Kidney (tissue), 14 donors: ENCODE results near the gene C10orf120. TPM values are rescaled to one million over a fixed set of nuclear protein-coding genes. Genes with fewer than 3 reads are reported as not detected.

Source experiments
- DNase-seq, 5 donors: peaks; one replicate each; pipeline ENCODE4 v3.0.0-alpha.2; 2013 to 2020
- FAIRE-seq: peaks from 2 replicates; lab custom pipeline; 2012; peaks lifted over from hg19 to GRCh38; lab: Jason Lieb, UNC
- H3K27ac ChIP-seq, 2 donors: one replicate each; pipeline ENCODE4 v1.7.0; 2013; ENCODE audit warnings: low read depth in 2 of 2, low read length in 2 of 2, inconsistent platforms in 1 of 2
- H3K27me3 ChIP-seq: one replicate; pipeline ENCODE4 v1.7.1; 2013; ENCODE audit warnings: low read length, inconsistent platforms; ENCODE audit not compliant: control insufficient read depth, insufficient read depth
- H3K36me3 ChIP-seq, 3 donors: one replicate each; pipeline versions ENCODE4 v1.7.0 to v1.7.1; 2013; ENCODE audit warnings: low read length in 3 of 3, control low read depth in 1 of 3, inconsistent platforms in 1 of 3; ENCODE audit not compliant: insufficient read depth in 3 of 3, control insufficient read depth in 2 of 3
- H3K4me1 ChIP-seq, 3 donors: one replicate each; pipeline versions ENCODE4 v1.7.0 to v1.7.1; 2013; ENCODE audit warnings: low read length in 3 of 3, inconsistent platforms in 1 of 3, low read depth in 1 of 3; ENCODE audit not compliant: control insufficient read depth in 2 of 3, insufficient read depth in 2 of 3
- H3K4me3 ChIP-seq, 3 donors: one replicate each; pipeline versions ENCODE4 v1.7.0 to v1.8.1; 2013; ENCODE audit warnings: low read length in 3 of 3, control low read depth in 1 of 3, inconsistent platforms in 1 of 3
- H3K9ac ChIP-seq, 3 donors: one replicate each; pipeline versions ENCODE4 v1.7.0 to v1.7.1; 2013; ENCODE audit warnings: low read length in 3 of 3, control low read depth in 1 of 3, inconsistent platforms in 1 of 3
- H3K9me3 ChIP-seq, 3 donors: one replicate each; pipeline versions ENCODE4 v1.7.0 to v1.7.1; 2013; ENCODE audit warnings: low read length in 3 of 3, control low read depth in 1 of 3, inconsistent platforms in 1 of 3; ENCODE audit not compliant: control insufficient read depth in 2 of 3, insufficient read depth in 1 of 3
- CTCF ChIP-seq: IDR thresholded peaks from 3 replicates; pipeline ENCODE4 v1.5.1; 2012; ENCODE audit warnings: mild to moderate bottlenecking, moderate library complexity, borderline replicate concordance; ENCODE audit not compliant: insufficient read depth; ENCODE audit errors: extremely low read depth
- intact Hi-C: fragments of 100-400 bp; cut with DNase I; formaldehyde crosslinking; loops from one replicate; pipeline ENCODE4 v1.11.1; 2022
- polyA plus RNA-seq: library from polyadenylated mRNA; stranded (reverse); fragments of 350-450 nt; fragmentation: Illumina TruSeq; extraction: RNeasy Lipid Tissue Mini Kit (QIAGEN cat#74804); gene quantifications from one replicate; pipeline ENCODE4 v1.2.3, GENCODE V29; 2014; ENCODE audit warnings: low read depth, low replicate concordance; ENCODE audit not compliant: insufficient read depth
- total RNA-seq: library from RNA; stranded (reverse); fragmentation: NEBNext Ultra II Directional; extraction: Animal tissue kit (Norgen Biotek cat#: 25700); gene quantifications from one replicate; pipeline ENCODE4 v1.2.1, GENCODE V29; 2021
- donor health status: control.
- donor health status: control.
- donor health status: control.
- donor health status: control.
- donor health status: control.
- donor health status: DM: yes; HTN: yes; CAD: no.
- donor health status: Normal renal cell carcinoma (clear cell type).

The C10orf120 gene
- total and polyA plus RNA-seq, 2 donors from 2014 or later, result not detected

DNA sequence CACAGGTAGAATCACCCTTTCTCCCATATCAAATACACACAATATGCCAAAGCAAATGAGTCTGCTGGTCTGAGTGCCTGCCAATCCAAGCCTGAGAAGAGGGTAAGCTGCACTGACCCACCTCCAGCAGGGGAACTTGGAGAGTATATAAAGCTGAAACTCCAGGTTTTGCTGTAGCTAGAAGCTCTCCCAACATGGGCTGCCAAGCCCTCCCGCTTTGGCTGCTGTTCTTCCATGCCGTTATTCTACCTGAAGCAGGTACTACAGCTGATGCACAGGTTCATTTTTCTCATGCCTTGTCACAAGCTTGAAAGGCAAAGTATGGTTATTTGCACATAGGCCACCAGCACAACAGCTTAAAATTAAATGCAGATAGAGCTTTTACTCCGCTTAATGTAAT is 21.5 kb upstream of the C10orf120 start:
- no peak for DNase-seq
- Histone ChIP-seq H3K4me1 (no peaks in the 10 kb centered on the region), H3K4me3 (no peak overlapping the region), H3K9me3 (no peaks in the 10 kb centered on the region), H3K27me3 (no peaks in the 10 kb centered on the region), H3K9ac (no peak overlapping the region), H3K27ac (no peak overlapping the region), H3K36me3 (no peaks in the 10 kb centered on the region)
- TF ChIP-seq CTCF, result no peak
- intact Hi-C loops, result no loop called here
- FAIRE-seq, result no peak

DNA sequence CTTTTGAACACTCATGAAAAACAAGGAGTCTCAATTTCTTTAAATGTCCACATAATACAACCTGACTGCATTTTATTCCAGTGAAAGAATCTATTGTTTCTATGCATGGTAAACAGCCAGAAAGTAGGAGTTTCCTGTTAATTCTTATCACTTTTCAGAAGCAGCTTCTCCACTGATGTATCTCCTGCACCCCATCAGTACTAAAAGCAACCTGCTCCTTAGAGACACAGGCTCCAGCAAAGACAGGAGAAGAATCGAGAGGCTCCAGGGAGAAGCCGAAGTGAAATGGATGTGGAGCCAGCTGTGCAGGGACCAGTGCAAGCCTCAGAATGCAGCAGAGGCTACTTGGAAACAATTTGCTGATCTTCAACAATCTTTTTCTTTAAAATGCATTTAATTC is 16.4 kb upstream of the C10orf120 start:
- H3K27ac ChIP-seq, result no peak overlapping the region
- no peak overlapping the region for H3K4me3 ChIP-seq
- H3K27me3 ChIP-seq, result no peaks in the 10 kb centered on the region
- no peaks in the 10 kb centered on the region for H3K4me1 ChIP-seq
- H3K36me3 ChIP-seq, result no peaks in the 10 kb centered on the region
- TF ChIP-seq CTCF, result no peak
- no peaks in the 10 kb centered on the region for H3K9me3 ChIP-seq
- DNase-seq (no peak), FAIRE-seq (no peak)
- intact Hi-C loops, result no loop called here
- H3K9ac ChIP-seq, result no peak overlapping the region

DNA sequence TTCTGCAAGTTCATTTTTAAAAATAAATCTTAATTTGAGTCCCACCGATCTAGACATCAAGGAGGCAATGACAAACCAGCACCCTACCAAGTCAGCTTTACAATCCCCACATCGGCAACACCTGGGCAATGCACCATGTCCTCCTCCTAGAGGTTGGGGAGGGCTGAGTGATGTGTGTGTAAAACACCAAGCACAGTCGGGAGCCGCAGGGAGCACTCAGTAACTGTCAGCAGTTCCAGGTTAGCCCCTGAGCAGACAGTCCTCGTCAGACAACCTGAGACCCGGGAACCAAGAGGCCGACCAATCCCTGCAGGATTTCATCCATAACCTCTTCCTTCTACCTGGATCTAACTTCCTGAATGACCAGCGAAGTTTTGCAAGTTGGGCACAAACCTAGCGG is 15.9 kb upstream of the C10orf120 start:
- FAIRE-seq (no peak), DNase-seq (no peak)
- H3K27ac ChIP-seq, result no peak overlapping the region
- H3K4me1 ChIP-seq, result no peaks in the 10 kb centered on the region
- no peaks in the 10 kb centered on the region for H3K27me3 ChIP-seq
- no peaks in the 10 kb centered on the region for H3K9me3 ChIP-seq
- H3K36me3 ChIP-seq, result no peaks in the 10 kb centered on the region
- no peak overlapping the region for H3K4me3 ChIP-seq
- TF ChIP-seq CTCF, result no peak
- intact Hi-C loops, result no loop called here
- no peak overlapping the region for H3K9ac ChIP-seq

DNA sequence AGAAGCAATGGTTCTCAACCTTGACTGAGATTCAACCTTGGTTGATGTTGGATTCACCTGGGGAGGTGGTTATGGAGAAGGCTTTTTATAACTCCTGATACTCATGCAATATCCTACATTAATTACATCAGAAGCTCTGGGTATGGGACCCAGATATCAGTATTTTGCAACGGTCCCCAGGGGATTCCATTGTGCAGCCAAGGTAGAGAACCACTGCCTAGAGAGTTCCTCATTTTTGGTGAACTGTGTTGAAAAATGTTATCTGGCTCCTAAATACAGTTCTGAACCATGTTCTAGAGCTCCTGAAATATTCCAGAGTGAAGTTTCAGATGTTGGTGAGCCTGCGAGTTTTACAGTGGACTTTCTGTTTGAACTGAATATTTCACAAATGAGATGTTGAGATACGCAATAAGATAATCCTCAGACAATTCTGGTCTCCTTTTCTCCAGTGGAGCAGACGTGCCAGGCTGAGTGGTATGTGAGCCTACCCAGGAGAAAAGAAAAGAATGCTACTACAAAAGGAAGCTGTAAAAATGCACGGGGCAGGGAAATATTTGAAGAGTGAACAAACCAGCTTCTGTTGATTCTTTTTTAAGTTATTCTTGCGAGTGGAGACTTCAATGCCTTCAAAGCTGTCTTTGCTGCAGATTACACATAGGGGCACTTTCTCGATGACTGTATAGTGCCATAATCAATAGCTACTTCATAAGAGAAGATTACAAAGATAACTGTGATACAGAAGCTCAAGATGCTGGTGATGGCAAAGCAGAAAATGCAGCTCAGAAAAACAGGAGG is 13.6 kb upstream of the C10orf120 start:
- intact Hi-C loops, result no loop called here
- TF ChIP-seq CTCF, result no peak
- no peak for DNase-seq
- Histone ChIP-seq H3K27me3 (no peaks in the 10 kb centered on the region), H3K4me1 (no peaks in the 10 kb centered on the region), H3K9me3 (no peaks in the 10 kb centered on the region), H3K36me3 (no peaks in the 10 kb centered on the region), H3K9ac (no peak overlapping the region), H3K27ac (no peak overlapping the region), H3K4me3 (no peak overlapping the region)
- FAIRE-seq, result no peak
